Measurements from ENCODE around the gene MRPS18B.

- no peak for TF ChIP-seq POLR2A (IDR thresholded peaks at IDR 0.05)
- TF ChIP-seq CTCF (IDR thresholded peaks at IDR 0.05): no peak
These were observed 1.5 kb upstream of the MRPS18B start for GRCh38 chr6:30615958-30616810.

Measured in prostate gland (tissue), 2 donors.